GM12891 (cell line): ENCODE measurements around the gene C5orf47.

Source experiments
- POLR2A ChIP-seq: IDR thresholded peaks from 2 replicates; pipeline ENCODE4 v1.6.1; 2011; ENCODE audit warnings: low read depth, low read length, control low read depth
- POLR2AphosphoS5 ChIP-seq: IDR thresholded peaks from 2 replicates; pipeline ENCODE4 v1.6.1; 2011; ENCODE audit warnings: low read depth, low read length, control low read depth
- POU2F2 ChIP-seq: IDR thresholded peaks from 2 replicates; pipeline ENCODE4 v1.6.1; 2011; ENCODE audit warnings: low read depth, mild to moderate bottlenecking, control low read depth, low read length, moderate library complexity
- TAF1 ChIP-seq: IDR thresholded peaks from 2 replicates; pipeline ENCODE4 v1.6.1; 2011; ENCODE audit warnings: low read depth, low read length, control low read depth

DNA sequence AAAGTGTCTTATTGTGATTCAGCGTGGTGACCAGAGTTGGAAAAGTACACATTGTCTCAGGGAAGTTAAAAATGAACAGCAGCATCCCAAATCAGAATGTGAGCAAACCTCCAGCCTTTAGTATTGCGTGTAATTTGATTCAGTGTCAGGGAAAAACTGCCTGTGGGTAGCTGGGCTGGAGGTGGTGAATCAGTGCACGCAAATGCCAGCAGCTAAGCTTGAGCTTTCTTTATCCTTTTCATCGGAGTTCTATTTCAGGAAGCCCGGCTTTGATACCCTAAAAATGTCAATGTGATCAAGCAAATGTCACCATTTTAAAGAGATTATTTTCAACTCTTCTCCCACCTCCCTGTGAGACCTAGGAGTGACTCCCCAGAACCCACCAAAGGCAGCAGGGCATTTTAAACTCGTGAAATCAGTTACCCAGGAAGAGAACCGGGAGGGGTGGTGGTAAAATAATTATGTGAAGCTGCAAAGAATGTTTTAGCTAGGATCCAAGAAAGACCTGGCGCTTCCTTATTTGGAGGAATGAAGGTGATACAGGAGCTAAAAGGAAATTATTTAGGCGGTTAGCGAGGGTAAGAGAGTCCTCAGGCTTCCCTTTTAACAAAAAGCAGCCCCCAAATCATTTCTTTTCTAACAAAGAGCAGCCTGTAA, 25.7 kb upstream of the C5orf47 start:
- no peak for TF ChIP-seq POLR2A
- TF ChIP-seq TAF1 = no peak
- TF ChIP-seq POLR2AphosphoS5 = no peak
- TF ChIP-seq POU2F2 = no peak
